ENCODE measurements around the gene KCNF1. TPM values are rescaled to one million over a fixed set of nuclear protein-coding genes. Genes with fewer than 3 reads are reported as not detected.

Gene KCNF1
- total and polyA plus RNA-seq, 2 of the 8 experiments (the other 6 are each of a cell fraction or from before 2014, with no cell fraction given), result 0.48 to 1.5 TPM

- TF ChIP-seq CHD7 (IDR thresholded peaks at IDR 0.05; ENCODE audit: insufficient replicate concordance, low read length), result no peak
Measured at GRCh38 chr2:10941383-10941782, 29.6 kb downstream of the KCNF1 start (continued).
